H7 (cell line): Measurements from ENCODE around the gene LPP. TPM values are rescaled to one million over a fixed set of nuclear protein-coding genes. Genes with fewer than 3 reads are reported as not detected.

ENCODE experiments used
- DNase-seq: peaks from one replicate; pipeline ENCODE4 v3.0.0; 2012
- H3K27me3 ChIP-seq: 2 replicates; pipeline ENCODE4 v1.6.0; 2011; ENCODE audit warnings: mild to moderate bottlenecking, low read length; ENCODE audit not compliant: control insufficient read depth, insufficient read depth
- H3K36me3 ChIP-seq: replicated peaks from 2 replicates; pipeline ENCODE4 v1.5.1; 2011; ENCODE audit warnings: low read length; ENCODE audit not compliant: control insufficient read depth, insufficient read depth
- H3K4me3 ChIP-seq: 2 replicates; pipeline ENCODE4 v1.5.1; 2011; ENCODE audit warnings: low read depth, mild to moderate bottlenecking, control low read depth, low read length, moderate library complexity; ENCODE audit not compliant: insufficient read depth
- total RNA-seq: library from RNA; depleted of rRNA; stranded (reverse); fragments of >200 nt; shearing (Covaris generic); gene quantifications from 2 replicates; pipeline ENCODE4 v1.2.3, GENCODE V29; 2014

LPP gene
- total RNA-seq, 1 experiment from 2014 or later: 14.5 TPM

DNA sequence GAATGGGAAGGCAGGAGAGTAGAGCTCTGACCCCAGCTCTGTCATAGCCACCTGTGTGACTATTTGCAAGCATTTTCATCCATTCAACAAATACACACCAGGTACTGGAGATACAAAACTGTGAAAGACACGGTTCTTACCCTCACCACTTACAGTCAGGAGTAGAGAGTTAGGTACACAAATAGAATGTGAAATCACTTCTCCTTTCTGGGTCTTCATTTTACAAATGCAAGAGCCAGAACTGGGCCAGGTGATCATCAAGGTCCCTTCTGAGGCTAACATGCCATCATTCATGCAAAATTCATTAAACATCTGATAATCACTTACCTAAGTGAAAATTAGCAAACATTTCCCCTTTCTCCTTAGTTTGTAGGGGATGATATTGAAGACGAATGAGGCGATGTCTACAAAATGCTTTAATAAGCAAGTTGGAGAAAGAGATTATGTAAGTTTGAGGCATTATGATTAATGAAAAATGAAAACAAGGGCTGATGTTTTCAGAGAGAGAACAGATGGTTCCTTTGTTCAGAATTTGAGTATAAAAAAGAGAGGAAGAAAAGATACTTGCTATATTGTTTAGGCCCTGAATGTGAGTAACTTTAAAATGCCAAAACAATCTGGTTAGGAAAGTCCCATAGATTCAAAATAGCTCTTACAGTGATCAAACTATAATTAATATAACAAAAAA is 88.6 kb downstream of the LPP start:
- no peak overlapping the region for H3K4me3 ChIP-seq
- H3K27me3 ChIP-seq: no peaks in the 10 kb centered on the region
- no peaks in the 10 kb centered on the region for H3K36me3 ChIP-seq
- DNase-seq: no peak

DNA sequence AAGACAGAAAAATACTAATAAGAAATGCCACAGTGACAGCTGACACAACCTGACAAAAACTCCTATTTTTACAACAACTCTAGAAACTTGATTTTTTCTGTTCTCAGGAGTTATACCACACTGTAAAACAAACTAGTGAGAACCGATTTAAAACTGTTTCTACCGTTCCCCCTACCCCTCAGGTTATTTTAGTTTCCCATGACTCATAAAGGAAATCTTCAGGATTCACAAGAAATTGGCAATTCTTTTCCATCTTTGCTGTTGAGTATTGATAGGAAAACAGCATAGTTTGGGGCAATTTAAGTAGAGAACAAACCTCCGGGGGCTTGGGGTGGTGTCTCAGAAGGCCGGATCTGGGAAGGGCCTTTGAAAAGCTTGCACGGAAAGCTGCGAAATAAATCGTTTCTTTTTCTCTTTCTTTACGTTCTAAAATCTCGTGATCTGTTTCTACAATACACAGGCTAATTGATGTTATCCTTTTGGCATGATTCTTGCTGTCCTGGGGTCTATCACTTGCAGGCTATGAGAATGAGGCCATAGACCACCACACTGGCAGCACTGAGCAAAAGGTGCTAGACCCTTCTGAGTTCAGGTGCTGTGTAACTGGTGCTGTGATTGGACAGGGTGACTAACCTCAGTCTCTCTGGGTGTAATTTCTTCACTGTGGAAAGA is 89.3 kb downstream of the LPP start:
- no peak overlapping the region for H3K4me3 ChIP-seq
- no peaks in the 10 kb centered on the region for H3K36me3 ChIP-seq
- no peaks in the 10 kb centered on the region for H3K27me3 ChIP-seq
- DNase-seq: no peak

DNA sequence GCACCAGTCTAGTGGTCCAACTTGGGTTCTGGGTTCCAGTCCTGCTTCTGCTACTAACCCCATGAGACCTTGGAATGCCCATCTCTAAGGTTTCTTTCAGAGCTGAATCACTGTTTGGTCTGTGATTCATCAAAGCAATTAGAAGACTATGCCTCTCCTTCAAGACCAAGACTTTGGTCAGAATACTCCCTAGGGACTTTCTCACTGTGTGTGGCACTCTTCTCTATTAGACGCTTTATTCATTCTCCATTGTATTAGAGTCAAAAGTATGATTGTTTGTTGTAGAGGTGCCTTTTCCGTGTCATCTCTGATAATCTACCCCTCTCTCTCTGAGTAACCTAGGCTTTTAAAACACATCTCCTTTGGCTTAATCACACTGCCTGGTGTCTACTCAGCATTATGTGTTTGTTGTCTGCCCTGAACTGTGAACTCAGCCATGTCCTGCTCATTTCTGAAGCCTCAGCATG is 90.5 kb downstream of the LPP start:
- no peak for DNase-seq
- Histone ChIP-seq H3K36me3 (no peaks in the 10 kb centered on the region), H3K27me3 (no peaks in the 10 kb centered on the region), H3K4me3 (no peak overlapping the region)

DNA sequence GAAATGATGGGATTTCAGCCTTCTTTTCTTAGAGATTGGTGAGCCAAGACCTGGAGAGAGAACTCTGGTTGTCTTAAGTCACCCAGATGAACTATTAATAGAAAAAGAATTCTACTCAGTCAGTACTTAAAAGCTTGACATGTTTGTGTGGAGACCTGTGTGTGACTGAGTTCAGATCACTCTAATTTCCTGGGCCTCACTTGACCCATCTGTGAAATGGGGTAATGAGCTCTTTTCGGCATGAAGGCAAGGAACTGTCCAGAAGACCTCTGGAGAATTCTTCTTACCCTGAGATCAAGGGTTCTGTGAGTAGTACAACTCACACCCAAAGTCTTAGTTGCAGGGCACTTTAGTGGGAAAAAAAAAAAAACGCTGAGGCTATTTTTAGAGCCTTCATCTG is 92.9 kb downstream of the LPP start:
- Histone ChIP-seq H3K4me3 (no peak overlapping the region), H3K27me3 (no peaks in the 10 kb centered on the region), H3K36me3 (no peaks in the 10 kb centered on the region)
- no peak for DNase-seq

DNA sequence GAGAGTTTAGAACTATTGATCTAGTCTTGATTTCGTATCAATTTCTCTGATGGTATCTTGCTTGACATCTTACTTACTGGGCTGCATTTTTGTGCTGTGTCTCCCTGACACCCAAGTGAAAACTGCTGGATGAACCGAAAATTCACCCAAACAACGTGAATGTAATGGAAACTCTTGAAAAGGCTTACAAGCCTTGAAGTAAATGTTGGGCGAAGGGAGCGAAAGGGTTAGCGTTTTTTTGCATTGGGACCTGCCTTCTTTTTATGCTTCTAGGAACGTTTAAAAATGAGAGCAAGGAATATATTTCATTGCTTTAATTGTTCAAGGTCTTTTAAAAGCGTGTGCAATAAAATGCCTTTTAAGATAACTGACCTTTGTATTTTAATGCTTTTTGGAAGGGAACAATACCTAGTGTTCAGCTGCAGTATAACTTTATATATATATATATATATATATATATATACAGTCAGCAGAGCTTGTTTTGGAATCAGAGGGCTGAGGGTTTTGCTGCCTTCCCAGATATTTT is 94.1 kb downstream of the LPP start:
- Histone ChIP-seq H3K36me3 (no peaks in the 10 kb centered on the region), H3K4me3 (no peak overlapping the region), H3K27me3 (no peaks in the 10 kb centered on the region)
- no peak for DNase-seq

DNA sequence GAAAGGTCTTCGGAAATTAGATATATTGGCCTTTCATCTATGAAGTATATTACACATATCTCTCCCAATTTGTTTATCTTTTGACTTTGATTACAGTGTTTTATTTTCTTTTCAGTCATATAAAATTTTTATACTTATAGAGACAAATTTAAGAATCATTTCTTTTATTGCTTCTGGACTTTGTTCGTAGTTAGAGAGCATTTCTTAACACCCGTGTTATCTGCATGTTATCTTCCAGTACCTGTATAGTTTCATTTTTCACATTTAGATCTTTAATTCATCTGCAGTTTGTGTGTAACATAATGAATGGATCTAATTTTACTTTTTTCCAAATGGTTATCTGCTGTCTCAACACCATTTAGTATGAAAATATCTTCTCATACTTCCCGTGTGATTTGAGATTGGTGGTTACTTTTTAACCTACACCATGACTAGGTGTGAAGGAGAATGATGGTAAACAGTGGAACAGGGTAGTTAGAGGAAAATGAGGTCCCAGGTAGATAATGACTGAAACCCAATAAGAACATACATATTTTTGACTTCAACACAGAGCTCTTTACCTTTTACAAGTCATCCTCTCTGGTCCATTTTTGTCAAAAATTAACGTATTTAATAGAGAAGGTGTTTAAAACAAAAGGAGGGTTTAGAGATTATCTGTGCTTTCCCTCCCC is 99.3 kb downstream of the LPP start:
- no peak for DNase-seq
- no peaks in the 10 kb centered on the region for H3K27me3 ChIP-seq

DNA sequence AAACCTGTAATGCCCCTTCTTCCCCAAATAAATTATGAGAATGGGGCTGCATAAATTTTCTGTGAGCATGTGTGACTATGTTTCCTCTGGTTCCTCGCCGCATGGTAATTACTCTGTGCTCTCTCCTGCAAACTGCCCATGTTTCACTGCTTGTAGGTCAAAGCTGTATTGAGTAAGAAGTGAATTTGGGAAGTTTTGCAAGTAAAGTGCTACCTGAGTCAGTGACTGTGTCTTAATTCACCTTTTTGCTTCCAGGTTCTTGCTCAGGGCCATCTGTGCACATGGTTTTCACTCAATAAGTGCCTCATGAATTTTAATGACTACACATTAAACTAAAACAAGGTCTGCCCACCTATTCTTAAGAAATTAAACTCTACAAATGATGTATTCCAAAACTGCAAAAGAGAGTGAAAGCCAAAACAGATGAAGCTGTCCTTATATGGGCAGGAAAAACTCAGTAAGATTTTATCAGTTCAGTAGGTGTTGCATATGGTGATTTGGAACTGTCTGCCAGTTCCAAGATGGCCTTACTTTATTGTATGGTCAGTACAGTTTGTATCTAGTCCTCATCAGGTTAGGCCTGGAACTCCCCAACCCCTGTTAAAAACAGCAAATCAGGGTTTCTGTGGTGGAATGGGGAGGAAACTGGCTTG is 100.0 kb downstream of the LPP start:
- Histone ChIP-seq H3K36me3 (no peaks in the 10 kb centered on the region; the same call in 1 of the 2 replicates), H3K27me3 (no peaks in the 10 kb centered on the region), H3K4me3 (no peak overlapping the region)
- no peak for DNase-seq

More for the DNA sequence above, 99.3 kb downstream of the LPP start:
- no peaks in the 10 kb centered on the region; the same call in 1 of the 2 replicates for H3K36me3 ChIP-seq
- H3K4me3 ChIP-seq: no peak overlapping the region

DNA sequence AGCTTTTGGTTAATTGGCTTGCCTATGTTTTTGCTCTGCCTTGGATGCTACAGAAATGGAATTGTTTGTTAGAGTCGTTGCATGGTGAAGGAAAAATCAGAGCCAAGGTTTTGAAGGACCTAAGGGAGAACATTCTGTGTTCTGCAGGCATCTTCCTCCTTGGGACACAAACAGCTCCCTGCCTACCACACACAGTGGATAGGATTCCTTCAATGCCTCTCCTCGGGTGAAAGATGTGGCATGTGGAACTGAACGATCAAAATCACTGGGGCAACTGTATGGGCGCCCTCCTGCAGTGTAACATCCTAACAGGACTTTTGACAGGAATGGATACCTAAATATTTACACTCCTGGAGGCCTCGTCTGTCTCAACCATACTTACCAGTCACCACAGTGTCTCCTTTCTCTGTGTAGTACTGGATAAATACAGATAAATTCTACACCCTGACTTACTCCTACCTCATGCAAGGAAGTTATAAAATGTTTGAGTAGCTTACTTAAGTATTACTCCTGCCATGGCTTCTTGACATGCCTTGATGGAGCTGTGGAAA is 100.6 kb downstream of the LPP start:
- DNase-seq: no peak
- Histone ChIP-seq H3K27me3 (no peaks in the 10 kb centered on the region), H3K4me3 (no peak overlapping the region)

DNA sequence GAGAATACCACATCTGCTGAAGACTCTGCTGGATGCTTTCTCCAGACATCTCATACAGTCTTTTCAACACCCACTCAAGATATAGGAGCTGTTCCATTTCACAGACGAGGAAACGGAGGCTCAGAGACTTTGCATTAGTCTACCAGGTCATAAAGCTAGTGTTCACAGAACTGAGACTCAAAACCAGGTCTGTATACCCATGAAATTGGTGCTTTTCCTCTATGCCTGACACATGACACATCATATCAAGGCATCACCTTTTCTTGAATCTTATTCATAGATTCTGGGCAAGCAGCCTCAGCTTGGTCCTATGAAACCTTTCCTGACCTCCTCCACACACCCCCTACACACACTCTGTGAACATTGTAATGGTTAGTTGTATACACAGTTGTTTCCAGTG is 101.2 kb downstream of the LPP start:
- H3K27me3 ChIP-seq: no peaks in the 10 kb centered on the region
- H3K4me3 ChIP-seq: no peak overlapping the region
- H3K36me3 ChIP-seq: no peaks in the 10 kb centered on the region; the same call in 1 of the 2 replicates
- no peak for DNase-seq

More for the DNA sequence above, 100.6 kb downstream of the LPP start:
- H3K36me3 ChIP-seq: no peaks in the 10 kb centered on the region; the same call in 1 of the 2 replicates

DNA sequence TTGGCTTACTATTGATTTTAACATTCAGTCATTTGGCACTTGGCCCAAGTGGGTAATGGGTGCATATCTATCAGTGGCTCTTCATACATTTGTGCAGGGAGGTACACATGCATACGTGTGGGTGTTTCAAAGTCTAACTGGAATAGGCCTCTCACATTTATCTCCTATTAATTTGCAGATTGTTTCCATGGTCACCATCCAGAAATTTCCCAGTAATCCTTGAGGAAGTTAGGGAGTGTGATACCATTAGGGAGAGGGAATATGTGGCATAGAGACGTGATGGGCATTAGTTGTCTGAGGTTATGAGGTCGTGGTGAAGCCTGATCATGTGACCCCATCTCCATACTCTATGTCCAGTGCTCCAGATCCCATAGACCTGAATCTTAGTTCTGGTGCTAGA is 102.8 kb downstream of the LPP start:
- no peak overlapping the region for H3K4me3 ChIP-seq
- no peak for DNase-seq

DNA sequence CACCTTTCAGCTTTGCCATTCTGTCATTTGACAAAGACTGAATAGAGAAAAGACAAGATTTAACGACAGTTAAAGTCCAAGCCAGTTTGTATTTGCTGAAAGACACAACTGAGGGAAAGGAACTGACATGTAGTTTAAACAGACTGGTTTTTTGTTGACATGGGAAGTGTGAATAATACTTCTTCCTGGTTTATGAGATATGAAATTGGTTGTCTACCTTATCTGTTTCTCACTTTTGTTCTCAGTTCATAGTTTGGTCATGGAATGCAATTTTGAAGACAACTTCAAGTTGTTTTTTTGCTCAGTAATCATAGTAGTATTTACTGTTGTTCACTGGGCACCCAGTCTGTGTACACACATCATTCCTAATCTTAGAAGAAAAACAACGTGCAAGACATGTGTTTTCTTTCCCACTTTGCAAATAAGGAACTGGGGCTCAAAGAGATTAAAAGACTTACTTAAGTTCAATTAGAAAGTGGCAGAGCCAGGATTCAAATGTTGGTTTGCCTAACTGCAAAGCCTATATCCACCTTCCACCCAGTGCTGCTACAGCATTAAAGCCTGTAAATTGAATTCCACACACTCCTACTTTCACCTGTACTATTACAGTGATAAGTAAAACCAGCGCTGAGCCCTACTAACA is 103.5 kb downstream of the LPP start:
- H3K4me3 ChIP-seq: no peak overlapping the region
- no peak for DNase-seq
- H3K36me3 ChIP-seq: no peaks in the 10 kb centered on the region; the same call in 1 of the 2 replicates
- no peaks in the 10 kb centered on the region for H3K27me3 ChIP-seq

More for the DNA sequence above, 102.8 kb downstream of the LPP start:
- Histone ChIP-seq H3K36me3 (no peaks in the 10 kb centered on the region; the same call in 1 of the 2 replicates), H3K27me3 (no peaks in the 10 kb centered on the region)

DNA sequence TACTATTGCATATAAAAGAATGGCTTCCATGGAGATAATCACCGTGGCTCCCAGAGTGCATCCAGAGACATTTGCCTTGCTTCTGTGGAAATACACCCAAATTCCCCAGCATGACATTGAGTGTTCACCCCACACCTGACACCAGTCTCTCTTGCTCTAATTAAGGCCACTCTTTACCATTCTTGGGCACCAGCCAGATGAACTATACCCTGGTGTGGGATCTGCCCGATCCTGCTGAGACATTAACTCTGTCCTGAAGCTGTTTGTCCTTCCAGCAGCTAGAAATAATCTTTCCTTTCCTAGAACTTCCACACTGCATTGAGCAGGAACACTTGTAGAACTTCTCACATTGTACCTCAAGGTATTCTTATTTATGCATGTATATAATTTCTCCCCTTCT is 105.2 kb downstream of the LPP start:
- Histone ChIP-seq H3K36me3 (no peaks in the 10 kb centered on the region; the same call in 1 of the 2 replicates), H3K27me3 (no peaks in the 10 kb centered on the region), H3K4me3 (no peak overlapping the region)
- DNase-seq: no peak

DNA sequence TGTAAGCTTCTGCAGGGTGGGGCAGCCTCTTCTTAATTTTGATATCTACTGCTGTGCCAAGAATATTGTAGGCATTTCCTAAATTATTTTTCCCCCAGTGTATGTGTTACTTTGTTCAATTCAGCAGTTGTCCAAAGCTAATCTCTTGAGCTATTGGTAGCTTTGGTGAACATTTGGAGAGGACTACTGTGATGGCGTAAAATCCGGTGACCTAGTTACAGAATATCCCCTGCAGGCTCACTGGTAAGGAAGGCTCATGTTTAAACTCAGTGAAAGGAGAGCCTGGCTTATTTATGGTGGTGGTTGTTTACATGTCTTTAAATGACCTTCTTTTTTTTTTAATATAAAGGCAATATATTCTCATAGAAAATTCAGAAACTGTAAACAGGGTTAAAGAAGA is 105.6 kb downstream of the LPP start:
- no peaks in the 10 kb centered on the region for H3K27me3 ChIP-seq
- DNase-seq: no peak
- no peak overlapping the region for H3K4me3 ChIP-seq
- no peaks in the 10 kb centered on the region; the same call in 1 of the 2 replicates for H3K36me3 ChIP-seq

DNA sequence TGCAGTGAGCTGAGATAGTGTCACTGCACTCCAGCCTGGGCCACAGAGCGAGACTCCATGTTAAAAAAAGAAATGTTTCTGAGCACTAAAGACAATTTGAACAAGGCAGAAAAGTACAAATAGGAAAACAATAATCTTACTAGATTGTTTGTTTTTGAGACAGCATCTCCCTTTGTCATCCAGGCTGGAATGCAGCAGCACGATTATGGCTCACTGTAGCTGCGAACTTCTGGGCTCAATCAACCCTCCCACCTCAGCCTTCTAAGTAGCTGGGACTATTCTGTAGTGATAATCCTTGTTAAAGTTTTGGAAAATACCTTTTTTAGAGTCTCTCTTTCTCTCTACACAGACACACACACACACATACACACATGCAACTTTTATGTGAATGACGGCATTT is 107.1 kb downstream of the LPP start:
- Histone ChIP-seq H3K4me3 (no peak overlapping the region), H3K36me3 (no peaks in the 10 kb centered on the region), H3K27me3 (no peaks in the 10 kb centered on the region)
- DNase-seq: no peak
